IMR-90 (cell line): ENCODE results near the gene SCAMP4.

Experiments
- CHD1 ChIP-seq: IDR thresholded peaks from 2 replicates; pipeline ENCODE4 v1.6.1; 2012; ENCODE audit warnings: low read depth, low read length, improper control_type of control experiment
- CTCF ChIP-seq: conservative IDR thresholded peaks from 2 replicates; pipeline ENCODE4 v1.5.1; 2012; ENCODE audit warnings: mild to moderate bottlenecking, low read depth, low read length, improper control_type of control experiment
- MAFK ChIP-seq: IDR thresholded peaks from 2 replicates; pipeline ENCODE4 v1.6.1; 2012; ENCODE audit warnings: low read depth, low read length, improper control_type of control experiment
- MXI1 ChIP-seq: IDR thresholded peaks from 2 replicates; pipeline ENCODE4 v1.6.1; 2012; ENCODE audit warnings: low read depth, mild to moderate bottlenecking, low read length, moderate library complexity, borderline replicate concordance
- NFE2L2 ChIP-seq: fragments of 150-350 bp; IDR thresholded peaks from 2 replicates; pipeline ENCODE4 v1.6.1; 2016; ENCODE audit warnings: low read depth, mild to moderate bottlenecking, low read length
- POLR2A ChIP-seq: IDR thresholded peaks from 2 replicates; pipeline ENCODE4 v1.6.1; 2012; ENCODE audit warnings: mild to moderate bottlenecking, low read depth, low read length
- RCOR1 ChIP-seq: IDR thresholded peaks from 2 replicates; pipeline ENCODE4 v1.6.1; 2012; ENCODE audit warnings: mild to moderate bottlenecking, low read length, improper control_type of control experiment; ENCODE audit not compliant: insufficient replicate concordance
- RFX5 ChIP-seq: IDR thresholded peaks from 2 replicates; pipeline ENCODE4 v1.8.0; 2012; ENCODE audit warnings: low read depth, mild to moderate bottlenecking, low read length, moderate library complexity

- TF ChIP-seq CTCF: no peak
- no peak for TF ChIP-seq CHD1
- no peak for TF ChIP-seq MXI1
- no peak for TF ChIP-seq NFE2L2
- no peak for TF ChIP-seq RCOR1
- TF ChIP-seq POLR2A: no peak
- no peak for TF ChIP-seq RFX5
- TF ChIP-seq MAFK: no peak
Measured at GRCh38 chr19:1932395-1932794, 27.2 kb downstream of the SCAMP4 start.
